ENCODE measurements around the gene NSUN6.

NSUN6 gene

DNA sequence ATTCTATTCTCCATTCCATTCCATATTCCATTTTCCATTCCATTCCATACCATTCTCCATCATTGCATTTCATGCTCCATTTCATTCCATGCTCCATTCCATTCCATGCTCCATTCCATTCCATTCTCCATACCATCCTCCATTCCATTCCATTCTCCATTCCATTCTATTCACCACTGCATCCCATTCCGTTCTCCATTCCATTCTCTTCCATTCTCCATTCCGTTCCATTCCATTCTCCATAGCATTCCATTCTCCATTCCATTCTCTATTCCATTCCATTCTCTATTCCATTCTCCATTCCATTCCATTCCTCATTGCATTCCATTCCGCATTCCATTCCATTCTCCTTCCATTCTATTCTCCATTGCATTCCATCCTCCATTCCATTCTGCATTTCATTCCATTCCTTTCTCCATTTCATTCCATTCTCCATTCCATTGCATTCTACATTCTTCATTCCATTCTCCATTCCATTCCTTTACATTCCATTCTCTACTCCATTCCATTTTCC, 84.0 kb downstream of the NSUN6 start:
- Histone ChIP-seq H3K4me3 (ENCODE audit: insufficient read depth, low read length, poor library complexity, severe bottlenecking) (no peak overlapping the region), H3K4me2 (ENCODE audit: low read depth, low read length, poor library complexity, severe bottlenecking) (no peak overlapping the region), H3K79me2 (ENCODE audit: insufficient read depth, low read length) (no peaks in the 10 kb centered on the region), H3K27me3 (ENCODE audit: low read length) (no peaks in the 10 kb centered on the region), H3K9me2 (replicated peaks; ENCODE audit: insufficient read depth, low read length) (no peaks in the 10 kb centered on the region), H3K27ac (ENCODE audit: low read depth, low read length) (no peak overlapping the region), H3K36me3 (ENCODE audit: low read length) (no peaks in the 10 kb centered on the region), H3K9me3 (ENCODE audit: insufficient read depth, low read length) (peaks cover 51% of the 10 kb centered on the region; the same call in 1 of the 2 replicates), H4K20me1 (ENCODE audit: low read depth, low read length) (no peaks in the 10 kb centered on the region), H2AFZ (ENCODE audit: low read depth, low read length, severe bottlenecking) (no peak overlapping the region), H3F3A (ENCODE audit: insufficient read depth) (no peaks in the 10 kb centered on the region), H3K9ac (ENCODE audit: low read length) (no peak overlapping the region)
- TF ChIP-seq, protein P1, sequence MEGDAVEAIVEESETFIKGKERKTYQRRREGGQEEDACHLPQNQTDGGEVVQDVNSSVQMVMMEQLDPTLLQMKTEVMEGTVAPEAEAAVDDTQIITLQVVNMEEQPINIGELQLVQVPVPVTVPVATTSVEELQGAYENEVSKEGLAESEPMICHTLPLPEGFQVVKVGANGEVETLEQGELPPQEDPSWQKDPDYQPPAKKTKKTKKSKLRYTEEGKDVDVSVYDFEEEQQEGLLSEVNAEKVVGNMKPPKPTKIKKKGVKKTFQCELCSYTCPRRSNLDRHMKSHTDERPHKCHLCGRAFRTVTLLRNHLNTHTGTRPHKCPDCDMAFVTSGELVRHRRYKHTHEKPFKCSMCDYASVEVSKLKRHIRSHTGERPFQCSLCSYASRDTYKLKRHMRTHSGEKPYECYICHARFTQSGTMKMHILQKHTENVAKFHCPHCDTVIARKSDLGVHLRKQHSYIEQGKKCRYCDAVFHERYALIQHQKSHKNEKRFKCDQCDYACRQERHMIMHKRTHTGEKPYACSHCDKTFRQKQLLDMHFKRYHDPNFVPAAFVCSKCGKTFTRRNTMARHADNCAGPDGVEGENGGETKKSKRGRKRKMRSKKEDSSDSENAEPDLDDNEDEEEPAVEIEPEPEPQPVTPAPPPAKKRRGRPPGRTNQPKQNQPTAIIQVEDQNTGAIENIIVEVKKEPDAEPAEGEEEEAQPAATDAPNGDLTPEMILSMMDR (IDR thresholded peaks at IDR 0.05; ENCODE audit: insufficient read depth, low read length, poor library complexity, severe bottlenecking), result no peak
- no peak for TF ChIP-seq EZH2phosphoT487 (conservative IDR thresholded peaks at IDR 0.05; ENCODE audit: low read length)

DNA sequence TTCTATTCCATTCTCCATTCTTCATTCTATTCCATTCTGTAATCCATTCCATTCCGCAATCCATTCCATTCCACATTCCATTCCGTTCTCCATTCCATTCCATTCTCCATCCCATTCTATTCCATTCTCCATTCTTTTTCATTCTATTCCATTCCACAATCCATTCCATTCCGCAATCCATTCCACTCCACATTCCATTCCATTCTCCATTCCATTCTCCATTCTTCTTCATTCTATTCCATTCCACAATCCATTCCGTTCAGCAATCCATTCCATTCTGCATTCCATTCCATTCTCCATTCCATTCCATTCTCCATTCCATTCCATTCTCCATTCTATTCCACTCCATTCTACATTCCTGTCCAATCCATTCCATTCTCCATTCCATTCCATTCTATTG, 85.2 kb downstream of the NSUN6 start:
- Histone ChIP-seq H3K27me3 (ENCODE audit: low read length) (no peaks in the 10 kb centered on the region), H3K4me2 (ENCODE audit: low read depth, low read length, poor library complexity, severe bottlenecking) (no peak overlapping the region), H2AFZ (ENCODE audit: low read depth, low read length, severe bottlenecking) (no peak overlapping the region), H3K9me3 (ENCODE audit: insufficient read depth, low read length) (peaks cover 48% of the 10 kb centered on the region; the same call in 1 of the 2 replicates), H3K27ac (ENCODE audit: low read depth, low read length) (no peak overlapping the region), H4K20me1 (ENCODE audit: low read depth, low read length) (no peaks in the 10 kb centered on the region), H3K9me2 (replicated peaks; ENCODE audit: insufficient read depth, low read length) (no peaks in the 10 kb centered on the region), H3F3A (ENCODE audit: insufficient read depth) (no peaks in the 10 kb centered on the region), H3K36me3 (ENCODE audit: low read length) (peaks cover 3% of the 10 kb centered on the region; the same call in 1 of the 2 replicates), H3K4me3 (ENCODE audit: insufficient read depth, low read length, poor library complexity, severe bottlenecking) (no peak overlapping the region), H3K9ac (ENCODE audit: low read length) (no peak overlapping the region), H3K79me2 (ENCODE audit: insufficient read depth, low read length) (no peaks in the 10 kb centered on the region)
- TF ChIP-seq EZH2phosphoT487 (conservative IDR thresholded peaks at IDR 0.05; ENCODE audit: low read length), result no peak
- TF ChIP-seq, protein P1 (IDR thresholded peaks at IDR 0.05; ENCODE audit: insufficient read depth, low read length, poor library complexity, severe bottlenecking), result no peak

DNA sequence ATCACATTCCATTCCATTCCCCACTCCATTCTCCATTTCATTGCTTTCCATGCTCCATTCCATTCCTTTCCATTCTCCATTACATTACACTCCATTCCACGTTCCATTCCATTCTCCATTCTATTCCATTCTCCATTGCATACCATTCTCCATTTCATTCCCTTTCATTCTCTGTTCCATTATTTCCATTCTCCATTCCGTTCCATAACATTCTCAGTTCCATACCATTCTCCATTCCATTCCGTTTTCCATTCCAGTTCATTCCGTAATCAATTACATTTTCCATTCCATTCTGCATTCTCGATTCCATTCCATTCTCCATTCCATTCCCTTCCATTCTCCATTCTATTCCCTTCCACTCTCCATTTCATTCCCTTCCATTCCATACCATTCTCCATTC, 86.4 kb downstream of the NSUN6 start:
- no peaks in the 10 kb centered on the region for H3K79me2 ChIP-seq (ENCODE audit: insufficient read depth, low read length)
- H3K27me3 ChIP-seq (ENCODE audit: low read length), result no peaks in the 10 kb centered on the region
- H4K20me1 ChIP-seq (ENCODE audit: low read depth, low read length), result no peaks in the 10 kb centered on the region
- H3K4me2 ChIP-seq (ENCODE audit: low read depth, low read length, poor library complexity, severe bottlenecking), result no peak overlapping the region
- no peaks in the 10 kb centered on the region for H3F3A ChIP-seq (ENCODE audit: insufficient read depth)
- no peak overlapping the region for H3K4me3 ChIP-seq (ENCODE audit: insufficient read depth, low read length, poor library complexity, severe bottlenecking)
- no peak overlapping the region for H3K27ac ChIP-seq (ENCODE audit: low read depth, low read length)
- H3K9me2 ChIP-seq (replicated peaks; ENCODE audit: insufficient read depth, low read length), result no peaks in the 10 kb centered on the region
- TF ChIP-seq, protein P1 (IDR thresholded peaks at IDR 0.05; ENCODE audit: insufficient read depth, low read length, poor library complexity, severe bottlenecking), result no peak
- no peak for TF ChIP-seq EZH2phosphoT487 (conservative IDR thresholded peaks at IDR 0.05; ENCODE audit: low read length)
- no peak overlapping the region for H2AFZ ChIP-seq (ENCODE audit: low read depth, low read length, severe bottlenecking)
- H3K36me3 ChIP-seq (ENCODE audit: low read length), result peaks cover 7% of the 10 kb centered on the region; the same call in 1 of the 2 replicates
- H3K9me3 ChIP-seq (ENCODE audit: insufficient read depth, low read length), result peaks cover 41% of the 10 kb centered on the region; the same call in 1 of the 2 replicates
- H3K9ac ChIP-seq (ENCODE audit: low read length), result no peak overlapping the region

Measured in SU-DHL-6 (cell line).